HCT116 (cell line): ENCODE measurements around the gene PTBP1. TPM values are rescaled to one million over a fixed set of nuclear protein-coding genes. Genes with fewer than 3 reads are reported as not detected.

Experiments
- ATAC-seq: fragments of 200-7000 bp; cut with Tn5 transposase; 2 replicates; pipeline ENCODE4 v1.9.1; 2020; ENCODE audit warnings: mild to moderate bottlenecking, moderate library complexity
- BruUV-seq: library from RNA; stranded (reverse); fragments of 400-500 nt; replicated peaks from 2 replicates; lab custom pipeline; 2021; lab: Mats Ljungman, UMichigan
- CTCF ChIA-PET: fragments of 300-600 bp; sonication (Branson Sonifier 250); formaldehyde crosslinking; loops from one replicate; lab custom pipeline; 2021; ENCODE audit warnings: antibody characterized with exemption; lab: Charles Lee
- POLR2A ChIA-PET: fragments of 300-600, 350-600 bp; sonication (Branson Sonifier 250); formaldehyde crosslinking; loops from one replicate; lab custom pipeline; 2021; ENCODE audit warnings: antibody characterized with exemption; lab: Charles Lee
- RAD21 ChIA-PET, 2 experiments: fragments of 300-600 bp; sonication (Branson Sonifier 250); formaldehyde crosslinking; loops; one replicate each; lab custom pipeline; 2023; ENCODE audit warnings: low total read pairs in 2 of 2; ENCODE audit not compliant: uncharacterized antibody in 2 of 2, unreplicated experiment in 2 of 2, low non-redundant PET in 1 of 2; lab: Charles Lee
- DNase-seq: peaks from one replicate; pipeline ENCODE4 v3.0.0-alpha.2; 2010; ENCODE audit warnings: low read depth, low spot score
- H2AFZ ChIP-seq: fragments of 200-600 bp; shearing (Covaris generic), sonication (generic); 2 replicates; pipeline ENCODE4 v1.6.1; 2017; ENCODE audit warnings: low read depth, mixed run types, mixed read lengths, antibody characterized with exemption, low read length; ENCODE audit not compliant: poor library complexity, severe bottlenecking
- H3K27ac ChIP-seq: 2 replicates; pipeline ENCODE4 v1.5.1; 2012; ENCODE audit warnings: low read depth, low read length
- H3K27me3 ChIP-seq: fragments of 200-600 bp; sonication (generic); 2 replicates; pipeline ENCODE4 v1.6.1; 2016; ENCODE audit warnings: mixed run types, low read length, mixed read lengths; ENCODE audit not compliant: insufficient read depth
- H3K36me3 ChIP-seq, 2 experiments: fragments of 200-500 bp in 1 of 2; fragments of 200-600 bp in 1 of 2; sonication (Bioruptor generic) in 1 of 2; sonication (generic) in 1 of 2; 2 replicates each; pipeline versions ENCODE4 v1.5.1 to v1.6.1; 2014 to 2016; ENCODE audit warnings: low read length in 2 of 2, inconsistent platforms in 1 of 2, mixed read lengths in 1 of 2, mixed run types in 1 of 2; ENCODE audit not compliant: insufficient read depth in 2 of 2, control insufficient read depth in 1 of 2
- H3K4me1 ChIP-seq, 2 experiments: fragments of 200-600 bp in 1 of 2; sonication (generic) in 1 of 2; 2 replicates each; pipeline versions ENCODE4 v1.5.1 to v1.6.1; 2012 to 2017; ENCODE audit warnings: low read length in 2 of 2, inconsistent platforms in 1 of 2, mild to moderate bottlenecking in 1 of 2, mixed read lengths in 1 of 2, mixed run types in 1 of 2, moderate library complexity in 1 of 2; ENCODE audit not compliant: insufficient read depth in 2 of 2, control insufficient read depth in 1 of 2
- H3K4me2 ChIP-seq: fragments of 200-600 bp; sonication (generic); 2 replicates; pipeline ENCODE4 v1.6.1; 2017; ENCODE audit warnings: mixed run types, low read length, mixed read lengths
- H3K4me3 ChIP-seq, 2 experiments: fragments of 200-600 bp in 1 of 2; sonication (generic) in 1 of 2; replicated peaks in 1 of 2; 2 replicates each; pipeline ENCODE4 v1.5.1; 2011 to 2016; ENCODE audit warnings: low read length in 2 of 2, control low read depth in 1 of 2, low read depth in 1 of 2, mild to moderate bottlenecking in 1 of 2, mixed read lengths in 1 of 2, mixed run types in 1 of 2
- H3K79me2 ChIP-seq: fragments of 200-600 bp; sonication (generic); 2 replicates; pipeline ENCODE4 v1.6.1; 2017; ENCODE audit warnings: mild to moderate bottlenecking, mixed run types, low read length, moderate library complexity, mixed read lengths; ENCODE audit not compliant: insufficient read depth
- H3K9ac ChIP-seq: fragments of 200-600 bp; sonication (generic); 2 replicates; pipeline ENCODE4 v1.6.1; 2016; ENCODE audit warnings: low read length, mixed read lengths
- H3K9me2 ChIP-seq: fragments of 200-600 bp; sonication (generic), shearing (Covaris generic); 2 replicates; pipeline ENCODE4 v1.6.1; 2017; ENCODE audit warnings: mixed run types, mild to moderate bottlenecking, moderate library complexity; ENCODE audit not compliant: insufficient read depth
- H3K9me3 ChIP-seq, 2 experiments: fragments of 200-500 bp in 1 of 2; fragments of 200-600 bp in 1 of 2; sonication (Bioruptor generic) in 1 of 2; sonication (generic) in 1 of 2; 2 replicates each; pipeline ENCODE4 v1.6.1; 2014 to 2017; ENCODE audit warnings: low read length in 2 of 2, mixed read lengths in 2 of 2, inconsistent platforms in 1 of 2, low read depth in 1 of 2, mild to moderate bottlenecking in 1 of 2, mixed run types in 1 of 2, moderate library complexity in 1 of 2; ENCODE audit not compliant: control insufficient read depth in 1 of 2, insufficient read depth in 1 of 2
- H4K20me1 ChIP-seq: fragments of 200-600 bp; sonication (generic), shearing (Covaris generic); 2 replicates; pipeline ENCODE4 v1.6.1; 2017; ENCODE audit warnings: mixed run types, mild to moderate bottlenecking, moderate library complexity; ENCODE audit not compliant: insufficient read depth
- ATF3 ChIP-seq: IDR thresholded peaks from 2 replicates; pipeline ENCODE4 v1.6.1; 2012
- CBX3 ChIP-seq: IDR thresholded peaks from 2 replicates; pipeline ENCODE4 v1.6.1; 2012; ENCODE audit warnings: low read depth
- ELF1 ChIP-seq: IDR thresholded peaks from 2 replicates; pipeline ENCODE4 v1.6.1; 2012; ENCODE audit warnings: low read depth, borderline replicate concordance
- MAX ChIP-seq: IDR thresholded peaks from 2 replicates; pipeline ENCODE4 v1.6.1; 2012
- POLR2AphosphoS5 ChIP-seq: IDR thresholded peaks from 2 replicates; pipeline ENCODE4 v1.6.1; 2011; ENCODE audit warnings: mild to moderate bottlenecking, low read depth, low read length, moderate library complexity
- RAD21 ChIP-seq: IDR thresholded peaks from 2 replicates; pipeline ENCODE4 v1.6.1; 2012; ENCODE audit warnings: low read depth, mild to moderate bottlenecking
- YY1 ChIP-seq: IDR thresholded peaks from 2 replicates; pipeline ENCODE4 v1.6.1; 2011; ENCODE audit warnings: low read length, low read depth, moderate library complexity, mild to moderate bottlenecking; ENCODE audit not compliant: insufficient replicate concordance; ENCODE audit errors: extremely low read depth
- ZFX ChIP-seq: fragments of 450-650 bp; IDR thresholded peaks from 2 replicates; pipeline ENCODE4 v1.6.1; 2017
- intact Hi-C: fragments of 100-400 bp; cut with micrococcal nuclease; formaldehyde crosslinking; loops from 2 replicates; pipeline ENCODE4 v1.10.0; 2022
- total RNA-seq: library from RNA; stranded (reverse); gene quantifications from one replicate; pipeline ENCODE4 v1.2.1, GENCODE V29; 2021; ENCODE audit not compliant: unreplicated experiment
- TF ChIP-seq, protein P1 (sequence below): IDR thresholded peaks from 2 replicates; pipeline ENCODE4 v1.6.1; 2011; ENCODE audit warnings: mild to moderate bottlenecking, low read length, moderate library complexity; ENCODE audit not compliant: insufficient replicate concordance; ENCODE audit errors: extremely low read depth
- TF ChIP-seq, protein P2 (sequence below), 3 experiments: fragments of 200-600 bp in 1 of 3; sonication (generic) in 1 of 3; IDR thresholded peaks in 2 of 3; conservative IDR thresholded peaks in 1 of 3; 2 replicates each; pipeline ENCODE4 v1.5.1; 2012 to 2017; ENCODE audit warnings: low read depth in 2 of 3, low read length in 2 of 3, antibody characterized with exemption in 1 of 3, borderline replicate concordance in 1 of 3, control low read depth in 1 of 3, mild to moderate bottlenecking in 1 of 3, mixed read lengths in 1 of 3, mixed run types in 1 of 3, moderate library complexity in 1 of 3; ENCODE audit not compliant: insufficient read depth in 1 of 3

PTBP1 gene
- total RNA-seq, 1 experiment from 2014 or later, result 676 TPM

DNA sequence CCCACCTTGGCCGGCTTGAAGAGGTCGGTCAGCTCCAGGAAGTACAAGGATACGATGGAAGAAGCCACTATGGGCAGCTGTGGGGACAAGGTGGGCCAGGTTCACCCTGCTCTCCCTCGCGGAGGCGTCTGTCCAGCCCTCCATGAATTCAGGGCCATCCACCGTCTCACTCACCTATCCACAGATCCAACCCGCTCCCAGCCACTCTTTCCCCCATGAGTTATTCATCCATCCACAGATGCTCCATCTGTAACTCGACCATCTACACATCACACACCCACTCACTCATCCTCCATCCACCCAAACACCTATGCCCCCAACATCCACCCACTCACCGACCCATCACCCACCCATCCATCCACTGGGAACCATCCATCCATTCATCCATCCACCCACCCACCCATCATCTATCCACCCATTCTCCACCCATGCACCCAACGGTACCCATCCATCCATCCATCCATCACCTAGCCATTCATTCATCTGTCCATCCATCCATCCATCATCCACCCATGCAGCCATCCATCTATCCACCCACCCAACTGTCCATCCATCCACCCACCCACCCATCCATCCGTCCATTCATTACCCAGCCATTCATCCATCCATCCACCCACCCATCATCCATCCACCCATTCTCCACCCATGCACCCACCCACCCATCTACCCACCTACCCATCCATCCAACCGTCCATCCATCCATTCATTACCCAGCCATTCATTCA is 18.7 kb downstream of the PTBP1 start:
- Histone ChIP-seq H3K27me3 (no peaks in the 10 kb centered on the region), H3K79me2 (peaks cover 5% of the 10 kb centered on the region; the same call in 1 of the 2 replicates), H3K4me1 (no peaks in the 10 kb centered on the region), H3K9ac (no peak overlapping the region)
- RAD21 ChIA-PET, result no interaction called here
- no TSS peak for BruUV-seq
- intact Hi-C loops, result no loop called here
- DNase-seq, result no peak
- TF ChIP-seq, protein P1, sequence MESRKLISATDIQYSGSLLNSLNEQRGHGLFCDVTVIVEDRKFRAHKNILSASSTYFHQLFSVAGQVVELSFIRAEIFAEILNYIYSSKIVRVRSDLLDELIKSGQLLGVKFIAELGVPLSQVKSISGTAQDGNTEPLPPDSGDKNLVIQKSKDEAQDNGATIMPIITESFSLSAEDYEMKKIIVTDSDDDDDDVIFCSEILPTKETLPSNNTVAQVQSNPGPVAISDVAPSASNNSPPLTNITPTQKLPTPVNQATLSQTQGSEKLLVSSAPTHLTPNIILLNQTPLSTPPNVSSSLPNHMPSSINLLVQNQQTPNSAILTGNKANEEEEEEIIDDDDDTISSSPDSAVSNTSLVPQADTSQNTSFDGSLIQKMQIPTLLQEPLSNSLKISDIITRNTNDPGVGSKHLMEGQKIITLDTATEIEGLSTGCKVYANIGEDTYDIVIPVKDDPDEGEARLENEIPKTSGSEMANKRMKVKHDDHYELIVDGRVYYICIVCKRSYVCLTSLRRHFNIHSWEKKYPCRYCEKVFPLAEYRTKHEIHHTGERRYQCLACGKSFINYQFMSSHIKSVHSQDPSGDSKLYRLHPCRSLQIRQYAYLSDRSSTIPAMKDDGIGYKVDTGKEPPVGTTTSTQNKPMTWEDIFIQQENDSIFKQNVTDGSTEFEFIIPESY, result no peak
- no peak for TF ChIP-seq ZFX
- TF ChIP-seq, protein P2, sequence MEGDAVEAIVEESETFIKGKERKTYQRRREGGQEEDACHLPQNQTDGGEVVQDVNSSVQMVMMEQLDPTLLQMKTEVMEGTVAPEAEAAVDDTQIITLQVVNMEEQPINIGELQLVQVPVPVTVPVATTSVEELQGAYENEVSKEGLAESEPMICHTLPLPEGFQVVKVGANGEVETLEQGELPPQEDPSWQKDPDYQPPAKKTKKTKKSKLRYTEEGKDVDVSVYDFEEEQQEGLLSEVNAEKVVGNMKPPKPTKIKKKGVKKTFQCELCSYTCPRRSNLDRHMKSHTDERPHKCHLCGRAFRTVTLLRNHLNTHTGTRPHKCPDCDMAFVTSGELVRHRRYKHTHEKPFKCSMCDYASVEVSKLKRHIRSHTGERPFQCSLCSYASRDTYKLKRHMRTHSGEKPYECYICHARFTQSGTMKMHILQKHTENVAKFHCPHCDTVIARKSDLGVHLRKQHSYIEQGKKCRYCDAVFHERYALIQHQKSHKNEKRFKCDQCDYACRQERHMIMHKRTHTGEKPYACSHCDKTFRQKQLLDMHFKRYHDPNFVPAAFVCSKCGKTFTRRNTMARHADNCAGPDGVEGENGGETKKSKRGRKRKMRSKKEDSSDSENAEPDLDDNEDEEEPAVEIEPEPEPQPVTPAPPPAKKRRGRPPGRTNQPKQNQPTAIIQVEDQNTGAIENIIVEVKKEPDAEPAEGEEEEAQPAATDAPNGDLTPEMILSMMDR (IDR thresholded peaks at IDR 0.05 in 2 of 3, conservative IDR thresholded peaks at IDR 0.05 in 1 of 3; ENCODE audit: borderline replicate concordance in 1 of 3, insufficient read depth in 1 of 3, low read depth in 2 of 3, low read length in 2 of 3), result no peak
- no peak for TF ChIP-seq YY1
- no peak for TF ChIP-seq MAX
- TF ChIP-seq ELF1, result no peak
- no peak for TF ChIP-seq POLR2AphosphoS5
- no peak for TF ChIP-seq RAD21
- TF ChIP-seq CBX3, result no peak
- no peak for TF ChIP-seq ATF3
- TF ChIP-seq, all 23 proteins: peak for 0
- Histone ChIP-seq H2AFZ (no peak overlapping the region), H3K9me2 (no peaks in the 10 kb centered on the region), H3K27ac (no peak overlapping the region), H4K20me1 (no peaks in the 10 kb centered on the region; the same call in 1 of the 2 replicates), H3K4me2 (no peak overlapping the region), H3K36me3 (peaks cover 0 to 7% of the 10 kb centered on the region in 2 experiments; a peak in 2 of 4 replicates), H3K9me3 (no peaks in the 10 kb centered on the region), H3K4me3 (no peak overlapping the region)
- no peak for ATAC-seq
- ChIA-PET POLR2A (no interaction called here), CTCF (no interaction called here)
